ENCODE measurements around the gene LPAR3. TPM values are rescaled to one million over a fixed set of nuclear protein-coding genes. Genes with fewer than 3 reads are reported as not detected.

The LPAR3 gene
- total RNA-seq, 2 donors from 2014 or later, result 40.4 to 56.7 TPM

GRCh38 chr1:84884671-84885389 is 8.2 kb downstream of the LPAR3 start:
- peak overlapping the region; percentile 42 to 73 for H3K27ac ChIP-seq
- H3K27me3 ChIP-seq, result no peaks in the 10 kb centered on the region
- H3K4me3 ChIP-seq, result no peak overlapping the region
- H3K36me3 ChIP-seq, result no peaks in the 10 kb centered on the region
- no peak for DNase-seq (ENCODE audit: low spot score)
- TF ChIP-seq CTCF (IDR thresholded peaks at IDR 0.05), result no peak
- no peaks in the 10 kb centered on the region for H3K9me3 ChIP-seq
- peaks cover 0 to 25% of the 10 kb centered on the region in 2 donors for H3K4me1 ChIP-seq

DNA sequence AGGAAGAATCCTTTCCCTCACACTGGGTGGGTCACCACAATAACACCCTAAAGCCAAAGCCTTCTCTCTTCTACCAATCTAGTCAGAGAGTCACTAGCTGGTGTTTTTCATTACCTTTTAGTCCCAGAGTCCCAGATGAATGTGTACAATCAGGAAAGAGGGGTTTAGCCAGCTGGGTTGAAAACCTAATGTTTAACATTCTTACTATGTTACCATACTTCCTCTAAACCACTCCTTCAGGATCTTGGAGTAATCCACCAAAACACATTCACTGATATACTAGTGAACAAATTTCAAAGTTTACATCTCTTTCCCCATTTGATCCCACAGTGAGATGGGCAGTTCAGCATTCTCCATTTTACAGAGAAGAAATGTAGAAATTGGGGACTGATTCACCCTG is 9.7 kb downstream of the LPAR3 start:
- peaks cover 0 to 25% of the 10 kb centered on the region in 2 donors for H3K4me1 ChIP-seq
- H3K4me3 ChIP-seq, result no peak overlapping the region
- DNase-seq (ENCODE audit: low spot score), result no peak
- TF ChIP-seq CTCF (IDR thresholded peaks at IDR 0.05), result no peak
- no peaks in the 10 kb centered on the region for H3K9me3 ChIP-seq
- H3K36me3 ChIP-seq, result no peaks in the 10 kb centered on the region
- H3K27ac ChIP-seq, result peak overlapping the region in 1 of 2 donors; percentile 18
- H3K27me3 ChIP-seq, result no peaks in the 10 kb centered on the region

GRCh38 chr1:84877592-84877991 is 15.4 kb downstream of the LPAR3 start:
- no peak for TF ChIP-seq CTCF (IDR thresholded peaks at IDR 0.05)
- no peak overlapping the region for H3K4me3 ChIP-seq
- H3K4me1 ChIP-seq, result no peaks in the 10 kb centered on the region

GRCh38 chr1:84876353-84876752 is 16.7 kb downstream of the LPAR3 start:
- peaks cover 0 to 7% of the 10 kb centered on the region in 2 donors for H3K9me3 ChIP-seq
- no peaks in the 10 kb centered on the region for H3K36me3 ChIP-seq
- H3K4me3 ChIP-seq, result no peak overlapping the region
- no peaks in the 10 kb centered on the region for H3K27me3 ChIP-seq
- DNase-seq (ENCODE audit: low spot score), result no peak
- no peak for TF ChIP-seq CTCF (IDR thresholded peaks at IDR 0.05)
- no peaks in the 10 kb centered on the region for H3K4me1 ChIP-seq
- no peak overlapping the region for H3K27ac ChIP-seq

More at GRCh38 chr1:84877592-84877991, 15.4 kb downstream of the LPAR3 start:
- H3K27me3 ChIP-seq, result no peaks in the 10 kb centered on the region
- no peak overlapping the region for H3K27ac ChIP-seq
- no peak for DNase-seq (ENCODE audit: low spot score)
- no peaks in the 10 kb centered on the region for H3K36me3 ChIP-seq
- peaks cover 0 to 7% of the 10 kb centered on the region in 2 donors for H3K9me3 ChIP-seq

DNA sequence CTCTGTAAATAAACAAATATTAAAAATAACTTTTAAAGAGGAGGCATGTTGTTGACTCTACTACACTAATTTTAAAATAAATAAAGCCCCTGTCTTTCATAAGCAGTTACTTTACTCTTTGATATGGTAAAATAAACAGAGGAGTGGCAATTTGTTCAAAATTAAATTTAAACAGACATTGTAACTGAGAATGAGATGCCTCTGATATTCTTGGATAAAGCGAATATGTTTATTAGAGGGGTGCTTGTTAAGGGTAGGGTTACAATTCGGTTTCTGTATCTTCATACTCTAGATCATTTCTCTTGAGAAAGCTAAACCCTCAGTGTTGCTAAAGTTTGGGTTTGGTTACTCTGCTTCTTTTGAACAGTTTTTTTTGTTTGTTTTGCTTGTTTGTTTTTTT is 19.6 kb downstream of the LPAR3 start:
- no peak overlapping the region for H3K27ac ChIP-seq
- TF ChIP-seq CTCF (IDR thresholded peaks at IDR 0.05), result no peak
- H3K9me3 ChIP-seq, result peaks cover 0 to 7% of the 10 kb centered on the region in 2 donors
- no peaks in the 10 kb centered on the region for H3K27me3 ChIP-seq
- H3K4me1 ChIP-seq, result no peaks in the 10 kb centered on the region
- no peaks in the 10 kb centered on the region for H3K36me3 ChIP-seq
- DNase-seq (ENCODE audit: low spot score), result no peak
- H3K4me3 ChIP-seq, result no peak overlapping the region
